Subcutaneous abdominal adipose tissue (tissue), 5 donors: ENCODE measurements around the gene MACROD2.

Source experiments
- H3K27ac ChIP-seq: one replicate; pipeline ENCODE4 v1.7.0; 2013; ENCODE audit warnings: low read depth, mild to moderate bottlenecking, inconsistent platforms, low read length, moderate library complexity
- H3K27me3 ChIP-seq, 5 donors: one replicate each; pipeline ENCODE4 v1.7.0; 2013; ENCODE audit warnings: low read length in 5 of 5, inconsistent platforms in 1 of 5; ENCODE audit not compliant: control insufficient read depth in 5 of 5, insufficient read depth in 4 of 5
- H3K36me3 ChIP-seq, 5 donors: one replicate each; pipeline ENCODE4 v1.7.0; 2013; ENCODE audit warnings: low read length in 5 of 5; ENCODE audit not compliant: control insufficient read depth in 5 of 5, insufficient read depth in 5 of 5
- H3K4me1 ChIP-seq, 5 donors: one replicate each; pipeline ENCODE4 v1.7.0; 2013; ENCODE audit warnings: low read length in 5 of 5, mild to moderate bottlenecking in 3 of 5, moderate library complexity in 1 of 5; ENCODE audit not compliant: control insufficient read depth in 5 of 5, insufficient read depth in 5 of 5
- H3K4me3 ChIP-seq, 5 donors: one replicate each; pipeline ENCODE4 v1.7.0; 2013; ENCODE audit warnings: low read length in 5 of 5, low read depth in 1 of 5
- H3K9ac ChIP-seq, 5 donors: one replicate each; pipeline ENCODE4 v1.7.0; 2013; ENCODE audit warnings: low read length in 5 of 5, mild to moderate bottlenecking in 4 of 5, moderate library complexity in 3 of 5
- H3K9me3 ChIP-seq, 5 donors: one replicate each; pipeline ENCODE4 v1.7.0; 2013; ENCODE audit warnings: low read length in 5 of 5; ENCODE audit not compliant: control insufficient read depth in 5 of 5
- donor health status: healthy.
- donor health status: healthy.
- donor health status: healthy.
- donor health status: healthy.
- donor health status: healthy.

The MACROD2 gene

GRCh38 chr20:15784020-15784419 lies 1788.7 kb downstream of the MACROD2 start:
- Histone ChIP-seq H3K36me3 (no peaks in the 10 kb centered on the region), H3K9me3 (no peaks in the 10 kb centered on the region), H3K4me3 (no peak overlapping the region), H3K9ac (no peak overlapping the region), H3K27ac (no peak overlapping the region), H3K27me3 (no peaks in the 10 kb centered on the region), H3K4me1 (no peaks in the 10 kb centered on the region)

- no peak overlapping the region for H3K9ac ChIP-seq
- no peaks in the 10 kb centered on the region for H3K9me3 ChIP-seq
- H3K4me1 ChIP-seq: no peaks in the 10 kb centered on the region
- no peak overlapping the region for H3K27ac ChIP-seq
- H3K27me3 ChIP-seq: no peaks in the 10 kb centered on the region
- H3K36me3 ChIP-seq: no peaks in the 10 kb centered on the region
- H3K4me3 ChIP-seq: no peak overlapping the region
Observed at GRCh38 chr20:15789079-15789478, 1793.8 kb downstream of the MACROD2 start.

GRCh38 chr20:15792855-15793254 lies 1797.5 kb downstream of the MACROD2 start:
- Histone ChIP-seq H3K9ac (no peak overlapping the region), H3K27ac (no peak overlapping the region), H3K4me1 (no peaks in the 10 kb centered on the region), H3K27me3 (no peaks in the 10 kb centered on the region), H3K9me3 (no peaks in the 10 kb centered on the region), H3K4me3 (no peak overlapping the region), H3K36me3 (no peaks in the 10 kb centered on the region)

GRCh38 chr20:15794409-15794808 lies 1799.1 kb downstream of the MACROD2 start:
- no peaks in the 10 kb centered on the region for H3K4me1 ChIP-seq
- H3K27ac ChIP-seq: no peak overlapping the region
- no peaks in the 10 kb centered on the region for H3K27me3 ChIP-seq
- H3K36me3 ChIP-seq: no peaks in the 10 kb centered on the region
- H3K4me3 ChIP-seq: no peak overlapping the region
- H3K9ac ChIP-seq: no peak overlapping the region
- H3K9me3 ChIP-seq: no peaks in the 10 kb centered on the region

GRCh38 chr20:15795305-15796019 lies 1800.1 kb downstream of the MACROD2 start:
- no peak overlapping the region for H3K4me3 ChIP-seq
- H3K27me3 ChIP-seq: no peaks in the 10 kb centered on the region
- no peak overlapping the region for H3K27ac ChIP-seq
- no peaks in the 10 kb centered on the region for H3K36me3 ChIP-seq
- H3K9ac ChIP-seq: no peak overlapping the region
- no peaks in the 10 kb centered on the region for H3K9me3 ChIP-seq
- H3K4me1 ChIP-seq: no peaks in the 10 kb centered on the region

- H3K36me3 ChIP-seq: no peaks in the 10 kb centered on the region
- H3K4me1 ChIP-seq: no peaks in the 10 kb centered on the region
- no peak overlapping the region for H3K4me3 ChIP-seq
- no peaks in the 10 kb centered on the region for H3K9me3 ChIP-seq
- H3K27ac ChIP-seq: no peak overlapping the region
- no peak overlapping the region for H3K9ac ChIP-seq
- no peaks in the 10 kb centered on the region for H3K27me3 ChIP-seq
Observed at GRCh38 chr20:15799871-15800270, 1804.6 kb downstream of the MACROD2 start.

GRCh38 chr20:15802020-15802419 lies 1806.7 kb downstream of the MACROD2 start:
- Histone ChIP-seq H3K27ac (no peak overlapping the region), H3K36me3 (no peaks in the 10 kb centered on the region), H3K4me1 (no peaks in the 10 kb centered on the region), H3K9me3 (no peaks in the 10 kb centered on the region), H3K27me3 (no peaks in the 10 kb centered on the region), H3K4me3 (no peak overlapping the region), H3K9ac (no peak overlapping the region)

GRCh38 chr20:15805154-15805553 lies 1809.8 kb downstream of the MACROD2 start:
- no peaks in the 10 kb centered on the region for H3K4me1 ChIP-seq
- no peaks in the 10 kb centered on the region for H3K36me3 ChIP-seq
- no peak overlapping the region for H3K9ac ChIP-seq
- no peaks in the 10 kb centered on the region for H3K9me3 ChIP-seq
- no peak overlapping the region for H3K27ac ChIP-seq
- no peak overlapping the region for H3K4me3 ChIP-seq
- no peaks in the 10 kb centered on the region for H3K27me3 ChIP-seq

- H3K9ac ChIP-seq: no peak overlapping the region
- H3K27me3 ChIP-seq: no peaks in the 10 kb centered on the region
- no peaks in the 10 kb centered on the region for H3K4me1 ChIP-seq
- no peaks in the 10 kb centered on the region for H3K36me3 ChIP-seq
- H3K4me3 ChIP-seq: no peak overlapping the region
- H3K9me3 ChIP-seq: no peaks in the 10 kb centered on the region
- H3K27ac ChIP-seq: no peak overlapping the region
Observed at GRCh38 chr20:15806105-15806504, 1810.8 kb downstream of the MACROD2 start.

GRCh38 chr20:15807271-15807670 lies 1812.0 kb downstream of the MACROD2 start:
- Histone ChIP-seq H3K9me3 (no peaks in the 10 kb centered on the region), H3K27me3 (no peaks in the 10 kb centered on the region), H3K36me3 (no peaks in the 10 kb centered on the region), H3K27ac (no peak overlapping the region), H3K4me3 (no peak overlapping the region), H3K4me1 (no peaks in the 10 kb centered on the region), H3K9ac (no peak overlapping the region)
